Measurements from ENCODE around the gene SELENOO.
A peak's percentile ranks its signal among the peaks of the same experiment; 100 is the strongest.

The SELENOO gene

DNA sequence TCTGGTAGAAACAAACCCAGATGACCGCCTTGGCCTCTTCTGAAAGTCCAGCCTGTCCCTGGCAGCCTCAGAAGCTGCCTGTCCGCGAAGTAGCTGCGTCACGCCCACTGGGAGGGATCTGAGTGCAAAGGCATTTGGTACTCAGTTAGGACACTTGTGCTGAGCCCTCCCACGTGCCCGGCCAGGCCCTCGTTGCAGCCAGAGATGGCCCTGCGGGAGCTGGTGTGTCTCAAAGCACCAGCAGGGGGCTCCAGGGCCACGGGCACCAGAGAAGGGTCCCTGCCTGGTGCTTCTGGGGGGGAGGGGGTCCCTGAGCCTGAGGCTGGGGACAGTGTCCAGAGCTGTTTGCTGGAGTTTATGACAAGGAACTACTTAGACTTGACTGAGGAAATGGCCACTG is 5.8 kb downstream of the SELENOO start:
- TF ChIP-seq, protein P1, sequence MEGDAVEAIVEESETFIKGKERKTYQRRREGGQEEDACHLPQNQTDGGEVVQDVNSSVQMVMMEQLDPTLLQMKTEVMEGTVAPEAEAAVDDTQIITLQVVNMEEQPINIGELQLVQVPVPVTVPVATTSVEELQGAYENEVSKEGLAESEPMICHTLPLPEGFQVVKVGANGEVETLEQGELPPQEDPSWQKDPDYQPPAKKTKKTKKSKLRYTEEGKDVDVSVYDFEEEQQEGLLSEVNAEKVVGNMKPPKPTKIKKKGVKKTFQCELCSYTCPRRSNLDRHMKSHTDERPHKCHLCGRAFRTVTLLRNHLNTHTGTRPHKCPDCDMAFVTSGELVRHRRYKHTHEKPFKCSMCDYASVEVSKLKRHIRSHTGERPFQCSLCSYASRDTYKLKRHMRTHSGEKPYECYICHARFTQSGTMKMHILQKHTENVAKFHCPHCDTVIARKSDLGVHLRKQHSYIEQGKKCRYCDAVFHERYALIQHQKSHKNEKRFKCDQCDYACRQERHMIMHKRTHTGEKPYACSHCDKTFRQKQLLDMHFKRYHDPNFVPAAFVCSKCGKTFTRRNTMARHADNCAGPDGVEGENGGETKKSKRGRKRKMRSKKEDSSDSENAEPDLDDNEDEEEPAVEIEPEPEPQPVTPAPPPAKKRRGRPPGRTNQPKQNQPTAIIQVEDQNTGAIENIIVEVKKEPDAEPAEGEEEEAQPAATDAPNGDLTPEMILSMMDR (IDR thresholded peaks at IDR 0.05; ENCODE audit: control insufficient read depth, insufficient read depth, low read depth, low read length, missing control alignments): peak; percentile 56
- H3K4me3 ChIP-seq (ENCODE audit: control insufficient read depth, low read depth, low read length): no peak overlapping the region
- no peak for DNase-seq (ENCODE audit: low read depth)

DNA sequence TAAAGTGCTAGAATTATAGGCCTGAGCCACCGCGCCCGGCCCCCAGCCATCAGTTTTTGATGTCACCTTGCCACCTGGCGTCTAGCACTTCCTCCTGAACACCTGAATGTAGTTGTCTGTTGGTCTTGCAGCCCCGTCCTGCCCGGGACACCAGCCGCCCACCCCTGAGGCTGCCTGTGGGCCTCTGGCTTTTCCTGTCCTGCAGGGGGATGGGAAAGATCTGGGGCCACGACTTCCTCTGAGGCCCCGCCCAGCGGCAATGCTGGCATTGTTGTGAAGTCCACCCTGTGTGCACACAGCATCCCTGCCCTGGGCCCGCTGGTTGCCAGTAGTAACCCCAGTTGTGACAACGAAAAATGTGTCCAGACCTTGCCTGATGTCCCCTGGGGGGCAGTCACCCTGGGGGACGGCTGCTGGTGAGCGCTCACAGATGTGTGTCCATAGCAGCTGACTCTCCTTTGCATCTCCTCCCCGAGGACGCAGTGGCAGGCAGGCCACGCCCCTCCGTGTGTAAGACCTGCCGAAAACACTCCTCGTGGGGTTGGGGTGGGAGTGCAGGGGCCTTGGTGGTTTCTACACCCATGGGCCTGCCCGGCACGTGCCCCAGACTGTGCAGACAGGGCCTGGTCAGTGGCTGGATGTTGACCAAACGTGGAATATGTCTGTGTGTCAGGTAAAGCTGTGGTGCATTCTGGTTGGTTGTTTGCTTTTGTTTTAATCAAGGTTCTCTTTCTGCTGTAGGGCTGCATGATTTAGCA is 6.8 kb downstream of the SELENOO start:
- H3K4me3 ChIP-seq (ENCODE audit: control insufficient read depth, low read depth, low read length): no peak overlapping the region
- TF ChIP-seq, protein P1 (IDR thresholded peaks at IDR 0.05; ENCODE audit: control insufficient read depth, insufficient read depth, low read depth, low read length, missing control alignments): no peak
- DNase-seq (ENCODE audit: low read depth): no peak

DNA sequence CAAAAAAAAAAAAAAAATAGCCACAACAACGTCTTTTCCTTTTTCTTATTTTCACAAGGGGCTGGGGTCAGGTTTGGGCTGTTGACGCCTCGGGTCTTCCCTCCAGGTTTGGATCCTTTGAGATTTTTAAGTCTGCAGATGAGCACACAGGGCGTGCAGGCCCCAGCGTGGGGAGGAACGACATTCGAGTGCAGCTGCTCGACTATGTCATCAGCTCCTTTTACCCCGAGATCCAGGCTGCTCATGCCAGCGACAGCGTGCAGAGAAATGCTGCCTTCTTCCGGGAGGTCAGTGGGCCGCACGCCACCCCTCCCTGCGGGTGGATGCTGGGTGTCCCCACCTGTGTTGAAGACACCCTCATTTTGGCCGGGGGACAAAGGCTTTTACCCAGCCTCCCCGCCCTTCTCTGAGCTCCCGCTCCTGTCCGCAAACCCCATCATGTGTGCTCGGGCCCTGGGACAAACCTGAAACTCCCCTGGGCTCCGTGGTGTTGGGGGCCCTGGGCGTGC is 7.7 kb downstream of the SELENOO start:
- DNase-seq (ENCODE audit: low read depth): no peak
- TF ChIP-seq, protein P1 (IDR thresholded peaks at IDR 0.05; ENCODE audit: control insufficient read depth, insufficient read depth, low read depth, low read length, missing control alignments): no peak
- H3K4me3 ChIP-seq (ENCODE audit: control insufficient read depth, low read depth, low read length): no peak overlapping the region

DNA sequence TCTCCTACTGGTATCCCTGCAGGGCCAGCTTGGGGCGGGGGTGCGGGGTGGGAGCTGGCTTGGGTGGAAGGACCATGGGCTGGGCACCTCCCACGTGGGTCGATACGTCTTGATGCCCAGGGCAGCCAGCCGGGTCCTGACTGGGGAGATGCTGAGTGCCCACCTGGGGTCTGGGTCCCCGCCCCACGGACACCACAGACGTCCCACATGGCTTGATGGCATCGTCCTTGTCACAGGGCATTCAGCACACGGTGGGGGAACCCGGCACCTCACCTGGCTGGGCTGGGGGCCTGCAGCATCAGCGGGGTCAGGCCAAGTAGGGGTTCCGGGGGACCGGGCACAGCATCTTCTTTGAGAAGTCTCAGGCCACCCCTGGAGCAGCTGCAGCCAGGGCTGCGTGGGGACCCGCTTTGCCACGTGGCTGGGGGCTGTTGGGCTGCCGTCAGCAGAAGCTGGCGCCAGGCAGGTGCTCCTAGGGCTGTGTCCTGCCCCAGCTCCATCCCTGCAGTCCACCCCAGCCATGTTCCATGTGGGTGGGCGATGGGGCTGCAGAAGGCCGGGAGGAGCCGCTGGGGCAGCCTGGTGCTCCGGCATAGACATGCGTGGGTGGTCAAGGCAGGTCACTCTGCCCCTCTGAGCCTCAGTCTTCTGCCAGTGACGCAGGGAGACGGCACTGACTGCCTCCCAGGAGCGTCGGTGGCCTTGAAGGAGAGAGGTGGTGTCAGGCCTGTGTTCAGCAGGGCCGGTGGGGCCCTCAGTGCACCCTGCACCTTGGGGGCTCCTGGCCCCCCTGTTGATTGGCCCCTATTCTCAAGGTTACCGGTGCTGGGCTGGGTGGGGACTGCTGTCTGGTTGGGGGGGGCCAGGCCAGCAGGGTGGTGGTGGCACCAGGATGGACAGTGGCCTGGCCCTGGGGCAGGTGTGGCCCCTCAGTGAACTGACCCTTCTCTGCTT is 8.4 kb downstream of the SELENOO start:
- no peak for DNase-seq (ENCODE audit: low read depth)
- TF ChIP-seq, protein P1 (IDR thresholded peaks at IDR 0.05; ENCODE audit: control insufficient read depth, insufficient read depth, low read depth, low read length, missing control alignments): no peak
- H3K4me3 ChIP-seq (ENCODE audit: control insufficient read depth, low read depth, low read length): no peak overlapping the region

DNA sequence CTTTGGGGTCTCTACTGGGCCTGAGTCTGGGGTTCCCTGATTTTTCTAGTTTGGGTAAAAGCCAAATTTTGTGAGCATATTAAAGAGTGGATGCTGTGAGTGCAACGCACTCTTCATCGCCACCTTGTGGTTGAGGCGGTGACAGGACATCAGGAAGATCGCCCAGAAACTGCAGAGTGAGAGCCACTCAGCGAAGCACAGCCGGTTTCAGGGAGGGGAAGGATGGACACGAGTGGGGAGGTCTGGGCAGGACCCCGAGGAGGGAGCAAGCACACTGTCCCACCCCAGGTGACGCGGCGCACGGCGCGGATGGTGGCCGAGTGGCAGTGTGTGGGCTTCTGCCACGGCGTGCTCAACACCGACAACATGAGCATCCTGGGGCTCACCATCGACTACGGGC is 9.1 kb downstream of the SELENOO start:
- H3K4me3 ChIP-seq (ENCODE audit: control insufficient read depth, low read depth, low read length): no peak overlapping the region
- TF ChIP-seq, protein P1 (IDR thresholded peaks at IDR 0.05; ENCODE audit: control insufficient read depth, insufficient read depth, low read depth, low read length, missing control alignments): peak; percentile 92
- DNase-seq (ENCODE audit: low read depth): no peak

DNA sequence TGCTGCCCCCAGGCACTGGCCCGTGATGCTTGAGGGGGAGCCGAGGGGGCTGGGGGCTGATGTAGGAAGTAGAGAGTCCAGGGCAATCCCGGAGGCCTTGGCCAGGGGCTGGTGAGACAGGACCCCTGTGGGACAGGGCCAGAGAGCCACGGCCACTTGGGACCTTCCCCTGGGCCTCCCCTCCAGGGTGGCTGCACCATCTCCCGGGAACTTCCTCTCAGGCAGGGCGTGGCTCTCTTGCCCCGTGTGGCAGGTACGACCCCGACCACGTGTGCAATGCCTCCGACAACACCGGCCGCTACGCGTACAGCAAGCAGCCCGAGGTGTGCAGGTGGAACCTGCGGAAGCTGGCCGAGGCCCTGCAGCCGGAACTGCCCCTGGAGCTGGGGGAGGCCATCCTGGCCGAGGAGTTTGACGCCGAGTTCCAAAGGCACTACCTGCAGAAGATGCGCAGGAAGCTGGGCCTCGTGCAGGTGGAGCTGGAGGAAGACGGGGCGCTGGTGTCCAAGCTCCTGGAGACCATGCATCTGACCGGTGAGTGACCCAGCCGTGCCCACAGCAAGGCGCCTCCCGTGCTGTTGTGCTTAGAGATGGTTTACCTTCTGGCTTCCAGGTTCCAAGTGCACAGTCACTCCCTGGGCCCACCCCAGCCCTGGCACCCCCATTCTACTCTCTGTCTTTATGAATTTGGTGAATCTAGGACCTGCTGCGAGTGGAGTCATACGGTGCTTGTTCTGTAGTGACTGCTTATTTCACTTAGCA is 9.7 kb downstream of the SELENOO start:
- TF ChIP-seq, protein P1 (IDR thresholded peaks at IDR 0.05; ENCODE audit: control insufficient read depth, insufficient read depth, low read depth, low read length, missing control alignments): no peak
- H3K4me3 ChIP-seq (ENCODE audit: control insufficient read depth, low read depth, low read length): no peak overlapping the region
- no peak for DNase-seq (ENCODE audit: low read depth)
